RWPE2 (cell line): ENCODE data around the gene INTS11.

ENCODE experiments used
- ATAC-seq: fragments of 200-7000 bp; cut with Tn5 transposase; 3 replicates; pipeline ENCODE4 v1.9.1; 2021; ENCODE audit warnings: low read depth
- DNase-seq: peaks from one replicate; pipeline ENCODE4 v3.0.0-alpha.2; 2020; ENCODE audit warnings: low spot score
- H3K27ac ChIP-seq: fragments of 450-650 bp; 2 replicates; pipeline ENCODE4 v1.5.1; 2017; ENCODE audit warnings: mild to moderate bottlenecking; ENCODE audit not compliant: poor library complexity, severe bottlenecking
- H3K27me3 ChIP-seq: fragments of 250-450 bp; sonication (Bioruptor Pico); 2 replicates; pipeline ENCODE4 v1.5.1; 2021; ENCODE audit warnings: mild to moderate bottlenecking, moderate library complexity; ENCODE audit not compliant: insufficient read depth, poor library complexity, severe bottlenecking
- H3K36me3 ChIP-seq: fragments of 250-450 bp; sonication (Bioruptor Pico); 2 replicates; pipeline ENCODE4 v1.5.1; 2020; ENCODE audit warnings: low read depth, mild to moderate bottlenecking, moderate library complexity
- H3K4me1 ChIP-seq: fragments of 250-450 bp; sonication (Bioruptor Pico); 2 replicates; pipeline ENCODE4 v1.5.1; 2021; ENCODE audit warnings: mild to moderate bottlenecking, moderate library complexity; ENCODE audit not compliant: insufficient read depth, poor library complexity, severe bottlenecking
- H3K4me3 ChIP-seq: fragments of 250-450 bp; sonication (Bioruptor Pico); 2 replicates; pipeline ENCODE4 v1.5.1; 2021; ENCODE audit warnings: mild to moderate bottlenecking, moderate library complexity; ENCODE audit not compliant: severe bottlenecking
- H3K9me3 ChIP-seq: fragments of 250-450 bp; sonication (Bioruptor Pico); 2 replicates; pipeline ENCODE4 v1.5.1; 2021; ENCODE audit warnings: mild to moderate bottlenecking, moderate library complexity; ENCODE audit not compliant: severe bottlenecking
- TF ChIP-seq, protein P1 (sequence below): fragments of 450-650 bp; IDR thresholded peaks from one replicate; pipeline ENCODE4 v1.5.1; 2017; ENCODE audit warnings: mild to moderate bottlenecking, moderate library complexity; ENCODE audit not compliant: poor library complexity, severe bottlenecking

Gene INTS11

DNA sequence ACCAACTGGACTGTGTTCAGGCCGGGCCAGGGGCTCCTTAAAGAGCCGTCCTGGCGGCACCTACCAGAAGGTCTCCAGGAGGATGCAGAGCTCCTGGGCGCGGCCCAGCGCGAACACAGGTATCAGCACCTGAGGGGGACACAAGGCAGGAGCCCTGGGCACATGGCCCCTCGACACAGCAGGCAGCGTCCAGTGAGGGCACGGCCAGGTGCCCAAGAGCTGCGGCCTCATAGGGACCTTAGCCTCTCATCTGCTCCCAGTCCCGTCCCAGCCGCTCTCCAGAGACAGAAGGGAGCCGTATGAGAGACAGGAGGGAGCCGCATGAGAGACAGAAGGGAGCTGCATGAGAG, 10.2 kb downstream of the INTS11 start:
- Histone ChIP-seq H3K27me3 (no peaks in the 10 kb centered on the region), H3K36me3 (peaks cover 82% of the 10 kb centered on the region), H3K9me3 (no peaks in the 10 kb centered on the region), H3K4me1 (peaks cover 6% of the 10 kb centered on the region), H3K27ac (no peak overlapping the region), H3K4me3 (no peak overlapping the region)
- TF ChIP-seq, protein P1, sequence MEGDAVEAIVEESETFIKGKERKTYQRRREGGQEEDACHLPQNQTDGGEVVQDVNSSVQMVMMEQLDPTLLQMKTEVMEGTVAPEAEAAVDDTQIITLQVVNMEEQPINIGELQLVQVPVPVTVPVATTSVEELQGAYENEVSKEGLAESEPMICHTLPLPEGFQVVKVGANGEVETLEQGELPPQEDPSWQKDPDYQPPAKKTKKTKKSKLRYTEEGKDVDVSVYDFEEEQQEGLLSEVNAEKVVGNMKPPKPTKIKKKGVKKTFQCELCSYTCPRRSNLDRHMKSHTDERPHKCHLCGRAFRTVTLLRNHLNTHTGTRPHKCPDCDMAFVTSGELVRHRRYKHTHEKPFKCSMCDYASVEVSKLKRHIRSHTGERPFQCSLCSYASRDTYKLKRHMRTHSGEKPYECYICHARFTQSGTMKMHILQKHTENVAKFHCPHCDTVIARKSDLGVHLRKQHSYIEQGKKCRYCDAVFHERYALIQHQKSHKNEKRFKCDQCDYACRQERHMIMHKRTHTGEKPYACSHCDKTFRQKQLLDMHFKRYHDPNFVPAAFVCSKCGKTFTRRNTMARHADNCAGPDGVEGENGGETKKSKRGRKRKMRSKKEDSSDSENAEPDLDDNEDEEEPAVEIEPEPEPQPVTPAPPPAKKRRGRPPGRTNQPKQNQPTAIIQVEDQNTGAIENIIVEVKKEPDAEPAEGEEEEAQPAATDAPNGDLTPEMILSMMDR: no peak
- DNase-seq: no peak
- ATAC-seq: no peak

DNA sequence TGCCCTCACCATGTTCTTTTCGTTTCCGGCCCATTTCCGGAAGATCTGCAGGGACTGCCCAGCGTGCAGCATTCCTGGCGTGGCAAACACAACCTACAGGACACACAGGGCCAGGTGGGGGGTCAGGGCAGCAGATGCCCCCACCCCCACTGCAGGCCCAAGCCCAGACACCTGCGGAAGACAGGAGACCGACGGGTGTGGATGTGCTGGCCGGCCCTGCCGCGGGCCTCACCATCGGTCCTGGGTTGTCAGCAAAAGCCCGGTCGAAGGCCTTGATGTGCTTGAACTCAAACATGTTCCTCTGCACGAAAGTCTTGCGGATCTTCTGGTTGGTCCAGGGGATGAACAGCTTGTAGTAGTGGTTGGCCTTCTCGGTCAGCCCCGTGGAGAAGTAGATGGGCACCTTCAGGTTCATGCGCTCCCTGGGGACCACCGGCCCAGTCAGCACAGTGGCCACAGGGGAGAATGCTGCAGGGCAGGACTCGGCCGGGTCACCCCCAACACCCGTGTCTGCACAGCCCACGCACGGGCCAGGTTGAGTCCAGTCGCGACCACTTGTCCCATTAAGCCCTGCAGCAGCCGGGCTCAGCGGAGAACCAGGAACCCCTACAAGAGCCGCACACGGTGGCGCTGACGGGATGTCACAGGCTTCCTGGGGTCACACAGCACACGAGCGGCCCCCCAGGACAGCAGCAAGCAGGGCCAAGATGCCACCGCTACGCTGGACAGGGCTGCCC, 10.8 kb downstream of the INTS11 start:
- peaks cover 77% of the 10 kb centered on the region for H3K36me3 ChIP-seq
- no peak overlapping the region for H3K4me3 ChIP-seq
- no peak overlapping the region for H3K27ac ChIP-seq
- H3K27me3 ChIP-seq: no peaks in the 10 kb centered on the region
- H3K4me1 ChIP-seq: peaks cover 6% of the 10 kb centered on the region
- TF ChIP-seq, protein P1: no peak
- no peak for DNase-seq
- ATAC-seq: no peak
- H3K9me3 ChIP-seq: no peaks in the 10 kb centered on the region

DNA sequence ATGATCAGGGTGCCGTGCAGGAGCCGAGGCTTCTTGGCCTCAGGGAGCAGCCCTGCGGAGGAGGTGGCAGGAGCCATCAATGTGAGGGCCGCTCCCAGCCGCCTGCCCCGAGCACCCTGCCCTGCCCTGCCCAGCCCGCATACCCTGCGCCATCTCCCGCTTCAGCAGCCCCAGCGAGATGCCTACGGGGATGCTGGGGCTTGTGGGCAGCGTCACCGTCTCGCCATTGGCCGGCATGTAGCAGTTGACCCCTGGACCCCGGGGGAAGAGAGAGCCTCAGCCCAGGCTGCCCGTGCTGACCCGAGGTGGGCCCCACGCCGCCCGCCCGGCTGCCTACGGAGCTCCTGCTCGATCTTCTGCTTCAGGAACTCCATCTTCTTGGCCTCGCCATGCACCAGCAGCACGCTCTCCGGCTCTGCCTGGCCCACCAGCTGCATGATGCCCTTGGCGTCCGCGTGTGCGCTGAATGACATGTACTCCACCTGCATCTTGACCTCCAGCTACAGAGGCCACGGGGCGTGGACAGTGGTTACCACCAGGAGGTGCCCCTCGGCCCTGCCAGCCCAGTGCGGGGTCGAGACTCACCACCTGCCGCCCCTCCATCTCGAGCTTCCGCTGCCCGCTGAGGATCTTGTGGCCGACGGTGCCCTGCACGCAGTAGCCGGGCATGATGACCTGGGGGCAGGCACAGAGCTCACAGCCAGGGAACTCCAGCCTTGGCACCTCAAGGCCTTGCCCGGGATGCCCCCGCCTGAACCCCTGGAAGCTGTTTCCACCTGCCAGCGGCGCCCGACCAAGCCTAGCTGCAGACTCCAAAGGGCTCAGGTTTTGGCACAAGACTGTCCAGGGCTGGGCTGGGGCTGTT, 11.8 kb downstream of the INTS11 start:
- ATAC-seq: no peak
- Histone ChIP-seq H3K27me3 (no peaks in the 10 kb centered on the region), H3K36me3 (peaks cover 73% of the 10 kb centered on the region), H3K9me3 (no peaks in the 10 kb centered on the region), H3K4me1 (no peaks in the 10 kb centered on the region), H3K27ac (no peak overlapping the region), H3K4me3 (no peak overlapping the region)
- DNase-seq: no peak
- TF ChIP-seq, protein P1: no peak

DNA sequence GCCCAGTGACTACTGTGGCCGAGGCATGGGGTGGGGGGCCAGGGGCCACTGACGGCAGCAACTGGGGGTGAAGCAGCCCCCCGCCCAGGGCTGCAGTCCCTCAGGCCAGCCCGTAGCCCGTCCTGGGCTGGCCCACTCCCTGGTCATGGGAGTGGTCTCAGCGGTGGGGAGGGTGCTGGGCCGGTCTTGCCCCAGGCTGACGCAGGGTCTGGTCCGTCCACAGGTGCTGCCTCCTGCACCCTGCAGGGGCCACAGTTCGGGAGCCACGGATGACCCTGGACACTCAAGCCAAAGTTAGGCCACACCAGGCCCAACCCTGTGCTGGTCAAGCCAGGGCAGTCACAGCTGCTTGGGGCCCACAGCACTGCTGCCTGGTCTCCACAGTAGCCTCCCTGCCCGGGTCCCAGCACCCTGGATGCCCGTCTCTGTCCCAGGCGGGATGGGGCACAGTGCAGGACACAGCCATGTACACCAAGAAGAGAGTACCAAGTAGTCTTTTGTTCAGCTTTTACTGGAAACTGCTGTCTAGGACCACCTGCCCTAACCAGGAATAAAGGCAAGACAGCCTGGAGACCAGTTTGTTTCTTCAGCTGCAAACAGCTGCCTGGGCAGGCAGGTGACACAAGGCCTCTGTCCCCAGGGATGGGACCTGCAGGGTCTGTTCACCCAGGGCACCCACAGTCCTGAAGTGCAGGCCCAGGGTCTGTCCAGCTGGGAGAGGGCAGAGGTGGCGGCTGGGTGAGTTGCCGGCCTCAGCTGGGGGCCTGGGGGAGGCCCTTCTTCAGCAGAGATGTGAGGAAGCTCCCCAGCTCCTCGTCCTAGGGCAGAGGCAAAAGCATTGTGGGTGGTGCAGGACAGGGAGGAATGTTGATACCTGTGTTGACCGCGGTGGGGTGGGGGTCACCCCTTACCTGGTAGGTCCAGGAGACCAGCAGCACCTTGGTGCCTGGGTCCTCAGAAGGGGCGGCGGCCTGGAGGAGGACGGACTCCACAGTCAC, 13.1 kb downstream of the INTS11 start:
- peaks cover 60% of the 10 kb centered on the region for H3K36me3 ChIP-seq
- no peaks in the 10 kb centered on the region for H3K27me3 ChIP-seq
- H3K27ac ChIP-seq: no peak overlapping the region
- ATAC-seq (no peak), DNase-seq (no peak)
- H3K4me3 ChIP-seq: no peak overlapping the region
- H3K4me1 ChIP-seq: peaks cover under 1% of the 10 kb centered on the region
- no peaks in the 10 kb centered on the region for H3K9me3 ChIP-seq
- TF ChIP-seq, protein P1: no peak
